ENCODE results near the gene CDC42EP3.

CDC42EP3 gene

GRCh38 chr2:37633845-37634244 is 37.6 kb downstream of the CDC42EP3 start:
- ChIA-PET CTCF (interaction anchor here (0.7 to 2.2 kb wide), 11 partner anchors 8 to 238 kb away, joined by 3 to 8 read pairs (median 5); no protein-coding TSS in a partner anchor), POLR2A (interaction anchor here (0.8 to 0.9 kb wide), 2 partner anchors 10 to 88 kb away, joined by 3 to 4 read pairs; no protein-coding TSS in a partner anchor)
- DNase-seq (ENCODE audit: extremely low spot score): no peak
- TF ChIP-seq CTCF (IDR thresholded peaks at IDR 0.05; ENCODE audit: control extremely low read depth, extremely low read depth, low read depth, missing control alignments): no peak

- DNase-seq (ENCODE audit: extremely low spot score): no peak
- ChIA-PET POLR2A (no interaction called here), CTCF (interaction anchor here (0.9 to 2.2 kb wide), 6 partner anchors 11 to 200 kb away, joined by 3 to 8 read pairs (median 4); no protein-coding TSS in a partner anchor)
- no peak for TF ChIP-seq CTCF (IDR thresholded peaks at IDR 0.05; ENCODE audit: control extremely low read depth, extremely low read depth, low read depth, missing control alignments)
Measured at GRCh38 chr2:37633234-37633633, 38.2 kb downstream of the CDC42EP3 start.

- no peak for DNase-seq (ENCODE audit: extremely low spot score)
- ChIA-PET POLR2A (no interaction called here), CTCF (interaction anchor here (1.3 to 2.2 kb wide), 3 partner anchors 62 to 201 kb away, joined by 4 to 8 read pairs (median 7); no protein-coding TSS in a partner anchor)
- no peak for TF ChIP-seq CTCF (IDR thresholded peaks at IDR 0.05; ENCODE audit: control extremely low read depth, extremely low read depth, low read depth, missing control alignments)
Measured at GRCh38 chr2:37632310-37632709, 39.1 kb downstream of the CDC42EP3 start.

GRCh38 chr2:37631698-37632097 is 39.7 kb downstream of the CDC42EP3 start:
- no peak for TF ChIP-seq CTCF (IDR thresholded peaks at IDR 0.05; ENCODE audit: control extremely low read depth, extremely low read depth, low read depth, missing control alignments)
- ChIA-PET CTCF (no interaction called here), POLR2A (no interaction called here)
- DNase-seq (ENCODE audit: extremely low spot score): no peak

GRCh38 chr2:37631292-37631691 is 40.1 kb downstream of the CDC42EP3 start:
- no peak for DNase-seq (ENCODE audit: extremely low spot score)
- ChIA-PET CTCF (no interaction called here), POLR2A (no interaction called here)
- no peak for TF ChIP-seq CTCF (IDR thresholded peaks at IDR 0.05; ENCODE audit: control extremely low read depth, extremely low read depth, low read depth, missing control alignments)

- no peak for TF ChIP-seq CTCF (IDR thresholded peaks at IDR 0.05; ENCODE audit: control extremely low read depth, extremely low read depth, low read depth, missing control alignments)
- ChIA-PET CTCF (no interaction called here), POLR2A (no interaction called here)
- no peak for DNase-seq (ENCODE audit: extremely low spot score)
Measured at GRCh38 chr2:37630776-37631175, 40.7 kb downstream of the CDC42EP3 start.

- POLR2A ChIA-PET: no interaction called here
- CTCF ChIA-PET: no interaction called here
- no peak for TF ChIP-seq CTCF (IDR thresholded peaks at IDR 0.05; ENCODE audit: control extremely low read depth, extremely low read depth, low read depth, missing control alignments)
Measured at GRCh38 chr2:37630301-37630700, 41.1 kb downstream of the CDC42EP3 start.

More at GRCh38 chr2:37630301-37630700, 41.1 kb downstream of the CDC42EP3 start:
- no peak for DNase-seq (ENCODE audit: extremely low spot score)

All from GM10248 (cell line).